AG09309 (cell line): ENCODE results near the gene FAM124B.

ENCODE experiments used
- DNase-seq: peaks from one replicate; pipeline ENCODE4 v3.0.0-alpha.2; 2010; ENCODE audit warnings: low read depth
- H3K4me3 ChIP-seq: 2 replicates; pipeline ENCODE4 v1.5.1; 2011; ENCODE audit warnings: mild to moderate bottlenecking, low read depth, low read length, moderate library complexity; ENCODE audit not compliant: control insufficient read depth
- CTCF ChIP-seq: IDR thresholded peaks from 2 replicates; pipeline ENCODE4 v1.5.1; 2011; ENCODE audit warnings: mild to moderate bottlenecking, low read depth, low read length, inconsistent platforms; ENCODE audit not compliant: insufficient read depth, control insufficient read depth; ENCODE audit errors: missing control alignments

FAM124B gene

GRCh38 chr2:224347176-224348051 is 54.5 kb downstream of the FAM124B start:
- no peak for TF ChIP-seq CTCF
- DNase-seq: no peak
- no peak overlapping the region for H3K4me3 ChIP-seq

DNA sequence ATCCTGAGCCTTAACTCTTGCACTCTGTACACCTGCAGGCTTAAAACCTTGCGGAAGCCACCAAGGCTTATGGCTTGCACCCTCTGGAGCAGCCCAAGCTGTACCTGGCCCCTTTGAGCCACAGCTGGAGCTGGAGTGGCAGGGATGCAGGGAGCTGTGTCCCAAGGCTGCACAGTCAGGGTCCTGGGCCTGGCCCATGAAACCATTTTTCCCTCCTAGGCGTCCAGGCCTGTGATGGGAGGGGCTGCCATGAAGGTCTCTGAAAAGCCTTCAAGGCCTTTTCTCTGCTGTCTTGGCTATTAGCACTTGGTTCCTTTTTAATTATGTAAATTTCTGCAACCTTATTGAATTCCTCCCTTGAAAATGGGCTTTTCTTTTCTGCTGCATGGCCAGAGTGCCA is 56.4 kb downstream of the FAM124B start:
- TF ChIP-seq CTCF: no peak
- H3K4me3 ChIP-seq: no peak overlapping the region
- no peak for DNase-seq

DNA sequence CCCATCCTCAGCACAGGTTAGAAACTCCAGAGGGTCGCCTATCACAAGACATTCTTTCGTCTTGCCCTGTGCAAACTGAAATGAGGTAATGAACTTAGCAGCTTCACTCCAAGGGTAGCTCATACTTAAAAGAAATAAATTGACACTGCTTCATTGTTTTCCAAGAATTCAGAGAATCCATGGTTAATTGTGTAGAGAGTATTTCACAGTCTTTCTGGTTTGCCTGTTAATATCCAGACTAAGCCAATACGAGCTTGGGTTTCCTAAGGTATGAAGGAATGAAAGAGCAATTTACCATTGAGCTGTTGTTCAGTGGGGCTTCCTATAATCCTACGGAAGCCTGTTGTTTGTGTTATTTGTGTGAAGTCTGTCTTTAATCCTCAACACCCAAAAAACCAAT is 58.7 kb downstream of the FAM124B start:
- TF ChIP-seq CTCF: no peak
- H3K4me3 ChIP-seq: no peak overlapping the region
- DNase-seq: no peak

DNA sequence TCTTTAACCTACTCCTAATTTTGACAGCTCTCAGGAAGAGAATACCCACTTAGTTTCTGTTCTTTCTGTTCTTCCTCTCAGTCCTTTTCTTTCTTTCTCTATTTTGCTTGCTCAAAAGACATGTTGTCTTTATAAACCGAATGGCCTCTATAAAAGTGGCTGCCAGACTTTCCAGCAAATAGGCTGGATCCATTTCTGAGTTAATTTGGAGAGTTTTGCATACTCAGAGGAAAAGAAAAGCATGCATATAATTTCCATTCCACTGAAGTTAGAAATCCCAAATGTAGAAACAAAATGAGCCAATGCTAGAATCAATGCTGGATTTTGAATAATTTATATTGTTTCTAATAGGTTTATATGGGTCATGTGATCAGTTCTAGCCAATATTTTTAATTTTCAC is 65.9 kb downstream of the FAM124B start:
- TF ChIP-seq CTCF: no peak
- DNase-seq: no peak
- no peak overlapping the region for H3K4me3 ChIP-seq

DNA sequence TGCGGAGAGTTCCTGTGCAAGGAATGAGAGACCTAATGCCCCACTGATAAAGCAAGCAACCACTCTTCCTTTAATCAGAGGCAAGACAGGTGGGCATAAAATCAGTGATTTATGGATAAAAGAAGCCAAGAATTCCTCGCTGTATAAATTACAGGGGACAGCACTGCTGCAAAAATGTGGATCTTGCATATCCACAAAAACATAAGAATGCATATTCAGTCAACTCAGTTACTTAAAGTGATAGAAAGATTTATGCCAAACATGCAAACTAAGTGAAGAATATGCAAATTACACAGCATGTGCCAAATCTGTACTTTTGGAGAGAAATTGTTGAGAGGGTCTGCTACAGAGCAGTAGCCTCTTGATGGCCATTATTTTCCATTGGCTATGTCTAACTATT is 67.2 kb downstream of the FAM124B start:
- H3K4me3 ChIP-seq: no peak overlapping the region
- TF ChIP-seq CTCF: no peak
- DNase-seq: no peak

DNA sequence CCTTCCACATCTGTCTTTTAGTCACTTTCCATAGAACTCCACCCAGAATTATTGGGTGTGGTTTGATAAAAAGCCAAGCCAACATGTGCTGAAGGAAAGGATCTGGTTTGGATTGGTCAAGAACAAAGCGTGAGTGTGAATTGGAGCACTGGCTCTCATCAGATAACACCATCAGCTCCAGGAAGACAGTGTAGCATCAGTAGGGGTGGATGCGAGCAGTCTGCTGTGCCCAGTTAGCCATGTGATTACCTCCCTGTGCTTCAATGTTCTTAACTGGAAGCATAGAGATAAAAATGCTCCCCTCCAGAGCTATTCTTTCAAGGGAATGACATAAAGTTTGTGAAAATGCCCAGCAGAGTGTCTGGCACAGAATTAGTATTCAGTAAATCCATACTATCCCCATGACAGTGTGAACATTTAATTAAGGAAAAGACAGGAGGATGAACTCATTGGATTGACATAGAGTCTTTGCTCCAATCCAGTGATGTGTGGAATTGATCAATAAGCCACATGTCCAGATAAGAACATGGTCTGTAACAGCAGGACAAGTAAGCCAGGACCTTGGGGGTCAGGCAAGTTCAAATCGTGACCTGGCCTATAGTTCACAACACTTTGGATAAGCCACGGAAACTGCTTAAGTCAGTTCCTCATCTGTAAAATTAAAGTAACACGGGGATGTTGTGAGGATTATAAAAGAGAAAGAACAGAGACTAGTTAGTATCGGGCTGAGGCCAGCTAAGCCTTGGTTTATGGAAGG is 68.0 kb downstream of the FAM124B start:
- TF ChIP-seq CTCF: no peak
- DNase-seq: no peak
- H3K4me3 ChIP-seq: no peak overlapping the region
